ENCODE results near the gene GARS1.
"Not testable (repeated sequence)": the region's sequence is repeated elsewhere in the genome, so short reads cannot be mapped to it uniquely, and the experiment has no call there.

GARS1 gene

DNA sequence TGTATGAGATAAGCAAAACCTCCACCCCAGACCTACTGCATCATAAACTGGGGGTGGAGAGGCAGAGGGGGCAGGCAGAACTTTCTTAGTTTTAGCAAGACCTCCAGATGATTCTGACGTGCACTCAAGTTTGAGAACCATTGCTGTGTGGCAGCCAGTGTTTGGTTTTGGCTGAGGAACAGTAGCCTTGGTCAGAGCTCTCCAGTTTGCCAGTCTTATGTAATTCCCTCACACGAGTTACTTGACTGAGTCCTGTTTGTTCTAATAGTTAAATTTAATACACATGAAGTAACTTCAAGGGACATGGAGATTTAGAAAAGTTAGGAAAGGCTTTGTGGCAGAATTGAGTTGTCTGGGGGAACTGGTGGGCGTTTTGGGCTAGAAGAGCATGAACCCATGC, 38.5 kb downstream of the GARS1 start:
- DNase-seq = no peak

DNA sequence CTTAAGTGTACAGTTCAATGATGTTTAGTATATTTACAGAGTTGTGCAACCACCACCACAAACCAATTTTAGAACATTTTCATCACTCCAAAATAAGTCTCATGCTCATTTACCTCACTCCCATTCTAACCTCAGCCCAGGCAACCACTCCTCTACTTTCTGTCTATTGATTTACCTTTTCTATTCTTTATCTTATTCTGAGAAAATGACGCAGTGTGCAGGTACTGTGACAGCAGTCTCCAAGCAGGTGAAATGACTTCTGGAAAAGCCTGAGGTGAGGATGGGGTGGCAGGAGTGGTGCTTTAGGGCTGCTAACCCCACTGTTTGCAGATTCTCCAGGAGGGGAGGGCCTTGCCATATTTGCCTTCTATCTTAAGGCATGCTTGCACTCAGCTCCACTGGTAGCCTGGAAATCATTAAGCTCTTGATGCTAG, 39.5 kb downstream of the GARS1 start:
- no peak for DNase-seq

DNA sequence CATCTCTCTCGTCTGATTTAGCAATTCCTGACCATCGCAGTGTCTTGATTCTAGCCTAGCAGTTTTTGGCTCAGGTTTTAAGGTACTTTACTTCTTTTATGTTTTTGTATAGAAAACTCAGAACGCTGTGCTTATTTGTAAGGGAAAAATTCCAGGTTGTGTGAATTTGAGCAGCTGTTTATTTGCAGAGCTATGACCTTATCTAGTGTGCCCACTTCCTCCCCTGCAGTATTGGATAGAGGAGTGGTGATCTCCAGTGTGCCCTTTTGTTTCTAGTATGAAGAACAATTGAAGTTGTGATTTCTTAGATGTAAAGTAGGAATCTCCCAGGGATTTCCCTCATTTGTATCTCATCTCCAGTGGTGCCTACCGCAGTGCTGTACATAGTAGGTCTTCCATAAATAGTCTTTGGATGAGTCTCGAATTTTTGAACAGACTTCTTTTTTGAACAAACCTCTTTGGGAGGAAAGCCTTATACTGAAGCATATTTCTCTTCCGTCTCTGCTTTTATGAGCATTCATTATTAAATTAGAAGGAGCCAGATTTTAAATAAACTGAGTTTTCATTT, 40.0 kb downstream of the GARS1 start:
- no peak for DNase-seq

DNA sequence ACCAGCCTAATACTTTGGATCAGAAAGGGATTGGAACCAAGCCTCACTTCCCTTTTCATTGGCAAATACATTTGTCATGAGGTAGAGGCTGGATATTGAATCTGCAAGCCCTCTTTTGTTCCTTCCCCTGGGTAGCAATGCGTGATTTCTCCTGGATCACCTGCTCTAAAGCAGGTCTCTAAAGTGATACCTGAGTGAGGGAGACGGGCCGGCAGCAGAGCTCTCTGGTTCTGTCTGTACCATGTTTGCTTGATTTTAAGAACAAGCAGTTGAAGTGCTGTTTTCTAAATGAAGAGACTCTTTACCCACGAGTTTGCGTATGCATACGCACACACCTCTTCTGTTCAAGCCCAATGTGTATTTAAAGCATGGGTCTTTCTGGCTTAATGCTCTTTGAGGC, 41.1 kb downstream of the GARS1 start:
- no peak for DNase-seq

DNA sequence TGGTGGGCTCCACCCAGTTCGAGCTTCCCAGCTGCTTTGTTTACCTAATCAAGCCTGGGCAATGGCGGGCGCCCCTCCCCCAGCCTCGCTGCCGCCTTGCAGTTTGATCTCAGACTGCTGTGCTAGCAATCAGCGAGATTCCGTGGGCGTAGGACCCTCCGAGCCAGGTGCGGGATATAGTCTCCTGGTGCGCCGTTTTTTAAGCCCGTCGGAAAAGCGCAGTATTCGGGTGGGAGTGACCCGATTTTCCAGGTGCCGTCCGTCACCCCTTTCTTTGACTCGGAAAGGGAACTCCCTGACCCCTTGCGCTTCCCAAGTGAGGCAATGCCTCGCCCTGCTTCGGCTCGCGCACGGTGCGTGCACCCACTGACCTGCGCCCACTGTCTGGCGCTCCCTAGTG, 47.6 kb downstream of the GARS1 start:
- not testable (repeated sequence) for DNase-seq

DNA sequence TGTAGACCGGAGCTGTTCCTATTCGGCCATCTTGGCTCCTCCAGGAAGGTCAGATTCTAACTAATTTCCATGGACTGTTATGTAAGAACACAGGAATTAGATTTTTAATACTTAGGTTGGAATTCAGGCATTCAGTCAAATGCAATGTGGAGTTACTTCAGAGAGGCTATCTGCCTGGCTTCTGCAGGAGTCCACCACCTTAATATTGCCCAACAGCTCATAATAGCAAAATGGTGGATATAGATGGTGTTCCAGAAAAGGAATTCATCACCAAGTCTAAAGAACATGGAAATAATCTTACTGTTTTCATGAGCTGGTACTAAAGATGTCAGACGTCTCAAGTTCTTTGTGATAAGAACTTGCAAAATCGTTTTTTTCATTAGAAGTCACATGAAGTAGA, 48.1 kb downstream of the GARS1 start:
- DNase-seq = no peak

DNA sequence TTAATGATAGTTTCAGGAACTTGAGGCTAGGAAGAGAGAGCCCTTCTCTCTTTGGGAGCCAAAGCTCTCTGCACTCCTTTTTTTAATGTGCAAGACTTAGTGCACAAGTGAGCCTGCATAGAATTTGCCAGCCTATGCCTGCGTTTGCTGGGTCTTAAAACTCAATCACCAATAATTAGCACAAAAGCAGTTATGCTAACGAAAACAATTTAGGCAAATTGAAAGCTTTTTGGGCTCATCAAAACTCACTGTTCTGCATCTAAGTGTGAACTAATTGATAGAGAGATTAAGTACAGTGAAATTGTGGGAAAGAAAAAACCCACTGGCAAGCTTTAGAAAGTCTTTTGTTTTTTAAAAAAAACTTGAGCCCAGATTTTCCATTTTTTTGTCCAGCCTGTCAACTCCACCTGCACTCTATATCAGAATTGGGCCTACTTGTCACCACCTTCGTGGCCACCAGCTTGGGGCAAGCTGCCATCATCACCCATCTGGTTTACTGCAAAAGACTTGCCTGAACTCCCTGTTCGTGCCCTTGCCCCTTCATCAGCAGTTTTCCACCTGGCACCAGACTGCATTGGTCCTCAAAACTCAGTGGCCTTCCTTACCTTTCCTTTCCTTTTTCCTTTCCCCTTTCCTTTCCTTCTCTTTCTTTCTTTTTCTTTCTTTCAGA, 49.7 kb downstream of the GARS1 start:
- DNase-seq = no peak

DNA sequence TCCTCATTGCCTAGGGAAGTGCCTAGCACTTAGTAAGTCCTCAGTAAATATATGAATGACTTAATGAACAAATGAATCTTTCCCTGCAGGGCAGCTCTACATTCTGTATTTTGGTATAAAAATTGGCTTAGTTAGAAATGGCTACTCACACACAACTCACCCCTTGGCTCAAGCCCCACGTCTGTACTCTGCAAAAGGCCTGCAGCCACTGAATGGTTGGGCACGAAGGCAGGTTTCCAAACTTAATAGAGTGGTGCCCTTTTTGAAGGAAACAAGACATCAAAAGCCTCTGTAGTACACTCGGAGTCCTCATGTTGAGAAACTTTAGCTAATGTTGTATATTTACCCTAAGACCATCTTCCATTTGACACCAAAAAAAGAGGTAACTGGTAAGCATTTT, 51.0 kb downstream of the GARS1 start:
- DNase-seq = no peak

DNA sequence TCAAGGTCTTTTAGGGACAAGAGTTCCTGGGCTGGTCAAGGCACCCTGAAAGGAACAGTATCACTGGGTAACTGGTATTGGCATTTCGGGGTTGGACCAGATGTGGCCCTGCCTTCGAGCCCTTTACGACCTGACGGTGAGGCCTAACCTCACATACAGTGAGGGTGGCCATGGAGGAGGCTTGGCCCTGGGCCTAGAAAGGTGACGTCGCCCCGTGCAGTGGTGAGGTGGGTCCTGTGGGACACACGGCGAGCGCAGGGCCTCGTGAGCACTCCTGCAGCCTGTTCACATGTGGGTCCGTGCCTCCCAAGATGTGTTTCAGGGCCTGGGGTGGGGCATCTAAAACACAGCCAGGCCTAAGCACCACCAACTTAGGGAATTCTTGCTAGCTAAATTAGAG, 51.5 kb downstream of the GARS1 start:
- no peak for DNase-seq

DNA sequence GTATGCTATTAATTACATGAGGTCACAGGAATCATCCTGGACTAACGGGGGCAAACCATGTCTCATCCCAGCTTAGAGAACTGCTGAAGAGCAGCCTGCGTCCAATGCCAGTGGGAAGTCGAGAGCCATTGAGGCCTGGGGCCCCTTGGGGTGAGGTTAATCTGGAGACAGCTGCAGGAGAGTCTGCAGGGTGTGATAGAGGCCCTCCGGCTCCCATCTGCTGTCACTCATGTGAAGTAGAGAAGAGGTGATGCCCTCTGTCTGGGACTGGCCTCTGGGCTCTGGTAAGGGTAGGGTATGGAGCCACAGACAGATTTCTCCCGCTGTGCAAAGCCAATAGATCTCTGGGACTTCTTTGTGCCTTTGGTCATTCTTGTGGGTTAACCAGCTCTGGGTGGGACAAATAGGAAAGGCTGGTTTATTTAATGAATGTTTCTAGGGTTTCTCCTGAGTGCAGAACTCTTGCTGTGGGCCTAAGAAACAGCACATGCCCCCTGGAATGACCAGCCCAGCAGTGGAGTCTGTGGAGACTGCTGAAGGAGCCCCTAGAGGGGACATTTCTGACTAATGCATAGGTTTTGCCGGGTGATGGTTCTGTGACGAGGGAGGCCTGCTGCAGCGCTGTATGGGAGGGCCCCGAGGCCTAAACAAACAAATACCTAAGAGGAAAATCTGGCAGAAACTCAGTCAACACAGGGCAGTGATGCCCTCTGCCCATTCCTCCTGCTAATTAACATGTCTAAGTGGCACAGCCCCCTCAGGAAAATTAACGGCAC, 53.1 kb downstream of the GARS1 start:
- DNase-seq = no peak

DNA sequence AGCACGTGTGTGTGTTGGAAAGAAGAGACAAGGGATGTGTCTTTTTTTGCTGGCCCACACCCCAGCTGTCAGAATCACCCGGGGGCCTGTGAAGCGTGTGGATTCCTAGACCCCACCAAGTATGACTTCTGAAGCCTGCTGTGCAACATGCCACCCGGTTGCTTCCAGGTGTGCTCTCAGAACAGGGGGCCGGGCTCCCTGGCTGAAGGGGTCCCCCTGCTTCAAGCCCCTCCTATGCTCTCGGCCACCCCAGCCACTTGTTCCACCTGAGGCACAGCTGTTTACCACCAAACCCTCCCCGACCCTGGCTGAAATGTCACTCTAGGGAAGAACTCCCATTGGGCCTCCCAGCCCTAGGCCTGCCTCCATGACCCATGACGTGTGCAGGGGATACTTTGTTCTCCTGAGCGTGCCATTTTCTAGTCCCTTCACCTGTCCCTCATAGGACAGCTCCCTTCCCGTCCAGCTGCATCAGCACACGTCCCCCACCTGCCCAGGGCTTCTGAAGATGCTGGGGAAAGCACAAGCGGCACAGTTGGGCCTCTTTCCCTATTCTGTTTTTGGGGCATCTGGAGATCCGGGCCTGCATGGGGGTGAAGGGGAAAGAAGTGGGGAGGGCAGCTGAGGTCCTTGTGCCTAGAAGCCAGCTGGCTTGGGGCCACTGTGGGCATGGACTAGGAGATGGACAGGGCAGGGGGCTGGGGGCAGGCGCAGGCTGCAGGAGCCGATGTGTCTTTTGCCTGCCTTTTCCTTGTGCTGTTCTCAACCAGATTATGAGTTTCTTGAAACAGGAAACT, 54.3 kb downstream of the GARS1 start:
- no peak for DNase-seq

DNA sequence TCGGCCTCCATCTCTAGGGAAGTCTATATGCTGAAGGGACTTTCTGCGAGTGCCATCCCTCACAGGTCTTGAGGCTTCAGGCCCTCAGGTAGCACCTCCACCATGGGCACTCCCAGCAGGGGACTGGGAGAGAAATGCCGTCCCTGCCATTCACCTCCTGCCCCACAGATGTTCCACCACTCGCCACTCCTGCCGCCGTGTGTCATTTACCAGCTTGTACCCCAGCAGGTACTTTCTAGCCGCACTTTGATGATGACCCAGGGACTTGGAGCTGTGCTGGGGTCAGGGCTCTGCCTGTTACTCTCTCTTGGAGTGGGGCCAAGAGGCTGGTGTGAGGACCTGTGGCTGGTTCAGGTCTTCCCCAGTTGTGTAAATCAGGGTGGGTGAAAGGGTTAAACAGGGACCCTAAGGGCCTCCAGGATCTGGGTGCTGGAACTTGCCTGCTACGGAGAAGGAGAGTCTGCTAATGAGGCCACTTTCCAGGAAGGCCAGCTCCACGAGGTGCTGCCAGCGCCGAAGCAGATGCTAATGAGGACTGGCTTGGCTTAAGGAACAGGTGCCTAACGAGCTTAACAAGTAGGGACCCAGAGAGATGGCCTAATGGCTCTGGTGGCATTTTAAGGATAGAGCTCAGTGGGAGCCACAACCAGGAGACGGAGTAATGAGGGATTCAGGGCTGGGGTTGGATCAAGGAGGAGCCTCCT, 55.2 kb downstream of the GARS1 start:
- DNase-seq = no peak

DNA sequence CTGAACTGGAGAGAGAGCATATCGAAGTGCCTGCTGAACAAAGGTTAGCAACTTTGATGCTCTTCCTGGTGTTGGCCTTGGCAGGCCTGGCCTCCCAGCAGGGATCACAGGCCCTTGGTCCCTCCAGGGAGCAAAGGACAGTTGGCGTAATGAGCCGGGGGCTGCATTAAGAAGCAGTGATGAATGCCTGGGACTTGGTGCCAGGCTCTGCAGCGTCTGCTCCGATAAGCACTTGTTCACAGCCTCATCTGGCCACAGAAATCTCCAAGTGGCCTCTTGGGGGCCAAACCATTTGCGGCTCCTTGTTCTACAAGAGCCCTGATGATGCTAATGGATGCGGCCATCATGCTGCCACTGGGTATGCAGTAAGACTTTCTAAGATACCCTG, 55.7 kb downstream of the GARS1 start:
- no peak for DNase-seq

DNA sequence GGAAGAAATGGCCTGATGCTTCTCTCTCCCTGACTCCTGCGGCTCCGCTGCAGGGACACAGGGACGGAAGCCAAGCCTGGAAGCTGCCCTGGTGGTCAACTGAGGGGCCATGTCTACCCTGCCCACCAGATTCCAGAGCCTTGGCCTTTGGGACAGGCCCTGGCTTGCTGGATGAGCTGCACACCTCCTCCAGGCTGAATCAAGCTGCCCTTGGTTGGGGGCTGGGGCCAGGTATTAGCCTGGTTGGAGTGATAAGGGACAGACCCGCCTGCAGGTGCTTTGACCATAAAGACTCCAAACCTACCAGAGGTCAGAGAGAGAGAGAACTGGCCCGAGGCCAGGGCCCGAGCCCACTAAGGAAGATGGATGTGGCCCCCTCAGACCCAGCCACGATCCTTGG, 57.5 kb downstream of the GARS1 start:
- DNase-seq = no peak

DNA sequence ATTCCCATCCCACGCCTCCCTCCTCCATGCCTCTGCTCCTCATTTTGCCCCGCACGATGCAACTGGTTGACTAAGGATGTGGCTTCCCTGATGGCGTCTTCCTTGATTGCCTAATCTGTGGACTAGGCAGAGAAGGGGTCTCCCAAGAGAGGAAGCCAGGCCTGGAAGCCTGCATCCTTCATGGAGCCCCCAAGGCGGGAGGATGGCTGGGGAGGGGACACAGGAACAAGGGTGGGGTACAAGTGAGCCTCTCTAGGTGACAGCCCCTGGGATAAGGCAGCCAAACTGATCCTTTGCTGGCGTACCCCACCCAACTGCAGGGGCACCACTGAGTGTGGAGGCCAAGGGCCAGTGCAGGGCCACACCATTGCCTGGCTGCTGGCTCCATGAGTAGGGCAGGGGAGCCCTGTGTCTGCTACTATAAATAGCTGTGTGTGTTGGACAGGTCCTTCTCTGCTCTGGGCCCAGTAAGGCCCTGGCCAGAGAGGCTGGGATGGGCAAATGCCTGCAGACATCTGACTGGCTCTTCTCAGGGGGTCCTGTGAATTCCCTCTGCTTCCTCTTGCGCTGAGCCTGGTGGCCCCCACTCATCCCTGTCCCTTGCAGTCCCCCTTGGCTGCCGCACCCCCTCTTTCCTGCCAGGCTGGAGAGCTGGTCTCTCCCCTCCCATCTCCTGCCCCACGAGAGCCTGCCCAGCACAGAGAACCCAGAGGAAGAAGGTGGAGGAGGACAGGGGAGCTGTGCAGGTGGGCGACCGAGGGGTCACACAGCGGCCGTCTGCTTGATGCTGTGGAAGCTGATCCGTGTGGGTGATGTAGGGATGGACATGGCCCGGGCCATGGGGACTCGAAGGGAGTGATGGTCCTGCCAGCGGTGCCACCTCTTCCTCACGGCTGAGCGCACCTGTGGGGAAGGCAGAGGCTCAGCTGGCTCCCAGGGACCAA, 58.3 kb downstream of the GARS1 start:
- no peak for DNase-seq

DNA sequence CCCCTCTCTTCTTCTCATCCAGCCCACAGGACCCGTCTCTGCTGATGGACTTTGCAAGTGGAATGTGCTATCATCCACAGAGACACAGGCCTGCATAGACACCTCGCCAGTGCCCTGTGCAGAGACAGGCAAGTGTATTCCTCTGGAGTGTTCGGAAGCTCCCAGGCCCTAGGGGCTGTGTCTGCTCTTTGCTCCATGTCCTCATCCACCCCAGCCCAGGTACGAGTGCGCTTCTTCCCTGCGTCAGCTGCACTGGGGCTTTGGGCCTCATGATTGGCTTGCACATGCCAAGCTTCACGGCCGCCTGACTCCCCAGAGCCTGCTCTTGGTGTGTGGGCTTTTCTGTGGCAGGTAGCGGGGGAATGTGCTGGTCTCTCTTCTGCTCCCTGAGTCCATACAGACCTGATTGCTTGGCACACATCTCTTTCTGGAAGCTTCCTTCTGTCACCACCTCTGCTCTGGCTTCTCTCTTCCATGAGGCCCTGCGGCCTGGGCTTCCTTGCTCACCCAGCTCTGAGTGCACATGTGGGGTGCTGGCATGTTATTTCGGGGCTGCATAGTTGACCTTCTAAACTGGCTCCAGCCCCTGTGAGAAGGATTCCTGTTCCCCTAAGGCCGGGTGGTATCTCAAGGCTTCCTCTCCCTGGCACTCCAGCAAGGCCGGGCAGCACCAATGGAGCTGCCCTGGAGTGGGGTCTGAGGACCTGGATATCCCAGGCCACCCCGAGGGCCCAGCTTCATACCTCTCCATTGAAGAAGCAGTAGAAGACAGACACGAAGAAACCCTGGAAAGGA, 59.8 kb downstream of the GARS1 start:
- DNase-seq = no peak

DNA sequence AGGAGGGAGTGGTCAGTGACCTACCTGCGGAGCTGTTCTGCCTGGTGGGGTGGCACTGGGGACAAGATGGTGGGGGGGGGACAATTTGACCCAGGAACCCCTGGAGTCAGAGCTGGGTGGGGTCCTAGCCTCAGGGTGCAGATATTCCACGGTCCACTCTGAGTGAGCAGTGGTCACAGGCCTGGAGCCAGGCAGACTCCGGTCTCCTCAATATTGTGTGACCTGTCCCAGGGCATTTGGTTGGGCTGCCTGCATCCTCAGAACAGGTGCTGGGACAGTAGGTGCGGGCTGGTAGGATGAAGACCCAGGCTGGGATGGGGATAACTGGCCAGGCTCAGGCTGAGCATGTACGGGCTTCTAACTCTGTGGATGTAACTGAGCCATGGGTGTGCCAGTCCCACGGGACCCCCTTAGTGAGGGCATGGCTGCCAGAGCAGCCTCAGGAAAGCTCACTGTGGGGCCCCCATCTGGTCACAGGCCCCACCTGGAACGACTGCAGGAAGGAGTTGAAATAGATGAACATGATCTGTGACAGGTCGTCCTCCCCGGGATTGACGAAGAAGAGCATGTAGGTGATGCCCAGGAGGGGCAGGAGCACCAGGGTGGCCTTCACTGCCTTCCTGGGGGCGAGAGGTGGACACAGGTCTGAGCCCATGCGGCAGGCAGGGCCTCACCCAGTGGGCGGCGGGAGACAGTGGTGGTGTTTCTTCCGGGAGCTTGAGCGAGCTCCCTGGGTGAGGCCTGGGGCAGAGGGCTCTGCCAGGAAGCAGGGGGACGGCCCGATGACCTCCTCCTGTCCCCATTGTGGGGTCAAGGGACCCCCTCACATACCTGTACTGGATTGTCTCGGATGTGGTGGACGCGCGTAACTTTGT, 60.7 kb downstream of the GARS1 start:
- no peak for DNase-seq

DNA sequence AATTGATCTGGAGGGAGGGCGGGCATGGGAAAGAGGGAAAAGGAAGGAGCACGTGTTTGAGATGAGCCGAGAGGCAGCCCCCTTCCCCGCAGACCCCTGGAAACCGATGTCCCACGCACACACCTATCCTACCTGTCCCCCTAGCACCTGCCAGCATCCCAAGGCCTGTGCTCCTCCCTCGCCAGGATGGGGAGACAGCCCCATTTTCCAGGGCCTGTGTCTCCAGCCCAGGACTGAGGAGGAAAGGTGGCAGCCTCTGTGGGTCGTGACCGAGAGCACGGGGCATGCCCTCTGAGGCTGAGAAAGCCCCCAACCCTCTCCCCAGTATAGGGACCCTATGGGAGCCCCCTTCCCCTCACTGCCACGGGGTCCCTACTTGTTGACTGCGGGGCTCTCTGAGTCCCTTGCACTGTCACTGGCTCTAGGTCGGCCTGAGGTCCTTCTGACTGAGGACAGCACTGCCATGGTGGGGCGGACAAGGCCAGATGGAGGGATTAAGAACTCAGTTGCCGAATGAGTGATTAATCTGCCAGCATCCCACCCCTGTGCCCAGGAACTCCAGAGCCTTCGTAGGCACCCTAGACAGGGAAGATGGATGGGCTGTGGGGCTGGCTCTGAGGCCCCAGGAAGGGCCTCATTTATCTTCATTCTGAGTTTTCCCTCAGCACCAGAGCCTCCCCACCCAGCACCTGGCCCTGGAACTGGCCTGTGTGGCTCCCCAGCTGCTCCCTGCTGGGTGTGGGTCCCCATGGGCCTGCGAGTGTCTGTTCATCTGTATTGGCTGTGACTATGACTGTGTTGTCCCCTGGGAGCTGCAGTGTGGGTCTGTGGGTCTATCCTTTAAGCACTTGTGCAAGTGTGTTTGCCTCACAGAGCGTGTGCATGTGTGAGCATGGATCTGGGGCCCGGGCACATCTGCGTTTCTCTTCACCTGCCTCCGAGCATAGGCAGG, 61.6 kb downstream of the GARS1 start:
- no peak for DNase-seq

DNA sequence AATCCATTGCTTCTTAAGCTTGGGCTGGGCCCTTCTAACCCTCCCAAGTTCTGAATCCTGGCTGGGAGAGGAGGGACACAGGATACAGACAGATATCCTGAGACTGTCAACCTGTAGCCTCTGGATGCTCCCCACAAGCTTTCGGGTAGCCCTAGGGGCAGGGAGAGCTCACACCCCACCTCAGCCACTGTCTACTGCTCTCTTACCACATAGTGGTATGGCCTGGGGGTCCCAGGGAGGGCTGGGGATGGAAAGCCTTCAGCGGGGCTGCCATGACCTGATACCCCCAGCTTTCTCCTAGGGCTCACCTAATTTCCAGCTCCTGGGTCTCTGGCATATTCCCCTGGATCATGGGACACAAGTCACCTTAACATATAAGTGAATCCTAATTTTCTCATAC, 62.5 kb downstream of the GARS1 start:
- DNase-seq = no peak

All from SHP77 treated with DMSO at 0.1 percent for 48 hours (cell line).